AG09309 (cell line): ENCODE measurements around the gene TTC7B.

Source experiments
- DNase-seq: peaks from one replicate; pipeline ENCODE4 v3.0.0-alpha.2; 2010; ENCODE audit warnings: low read depth
- H3K4me3 ChIP-seq: 2 replicates; pipeline ENCODE4 v1.5.1; 2011; ENCODE audit warnings: mild to moderate bottlenecking, low read depth, low read length, moderate library complexity; ENCODE audit not compliant: control insufficient read depth
- TF ChIP-seq, protein P1 (sequence below): IDR thresholded peaks from 2 replicates; pipeline ENCODE4 v1.5.1; 2011; ENCODE audit warnings: mild to moderate bottlenecking, low read depth, low read length, inconsistent platforms; ENCODE audit not compliant: insufficient read depth, control insufficient read depth; ENCODE audit errors: missing control alignments

The TTC7B gene

DNA sequence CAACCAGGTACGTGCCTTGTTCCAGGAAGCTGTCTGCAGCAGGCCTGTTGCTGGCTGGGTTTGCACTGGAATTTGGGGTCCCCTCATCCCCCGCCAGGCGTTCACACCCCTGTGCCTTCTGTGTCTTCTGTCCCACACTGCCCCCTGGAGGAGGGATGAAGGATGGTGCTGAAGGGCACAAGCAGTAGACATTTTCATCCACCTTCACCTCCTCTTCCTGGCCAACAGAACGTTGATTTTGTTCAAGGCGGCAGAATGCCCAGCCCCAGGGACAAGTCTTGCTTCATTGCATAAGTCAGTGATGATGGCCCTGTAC lies 297.3 kb downstream of the TTC7B start:
- TF ChIP-seq, protein P1, sequence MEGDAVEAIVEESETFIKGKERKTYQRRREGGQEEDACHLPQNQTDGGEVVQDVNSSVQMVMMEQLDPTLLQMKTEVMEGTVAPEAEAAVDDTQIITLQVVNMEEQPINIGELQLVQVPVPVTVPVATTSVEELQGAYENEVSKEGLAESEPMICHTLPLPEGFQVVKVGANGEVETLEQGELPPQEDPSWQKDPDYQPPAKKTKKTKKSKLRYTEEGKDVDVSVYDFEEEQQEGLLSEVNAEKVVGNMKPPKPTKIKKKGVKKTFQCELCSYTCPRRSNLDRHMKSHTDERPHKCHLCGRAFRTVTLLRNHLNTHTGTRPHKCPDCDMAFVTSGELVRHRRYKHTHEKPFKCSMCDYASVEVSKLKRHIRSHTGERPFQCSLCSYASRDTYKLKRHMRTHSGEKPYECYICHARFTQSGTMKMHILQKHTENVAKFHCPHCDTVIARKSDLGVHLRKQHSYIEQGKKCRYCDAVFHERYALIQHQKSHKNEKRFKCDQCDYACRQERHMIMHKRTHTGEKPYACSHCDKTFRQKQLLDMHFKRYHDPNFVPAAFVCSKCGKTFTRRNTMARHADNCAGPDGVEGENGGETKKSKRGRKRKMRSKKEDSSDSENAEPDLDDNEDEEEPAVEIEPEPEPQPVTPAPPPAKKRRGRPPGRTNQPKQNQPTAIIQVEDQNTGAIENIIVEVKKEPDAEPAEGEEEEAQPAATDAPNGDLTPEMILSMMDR, result peak; percentile 59
- DNase-seq, result no peak
- H3K4me3 ChIP-seq, result no peak overlapping the region

DNA sequence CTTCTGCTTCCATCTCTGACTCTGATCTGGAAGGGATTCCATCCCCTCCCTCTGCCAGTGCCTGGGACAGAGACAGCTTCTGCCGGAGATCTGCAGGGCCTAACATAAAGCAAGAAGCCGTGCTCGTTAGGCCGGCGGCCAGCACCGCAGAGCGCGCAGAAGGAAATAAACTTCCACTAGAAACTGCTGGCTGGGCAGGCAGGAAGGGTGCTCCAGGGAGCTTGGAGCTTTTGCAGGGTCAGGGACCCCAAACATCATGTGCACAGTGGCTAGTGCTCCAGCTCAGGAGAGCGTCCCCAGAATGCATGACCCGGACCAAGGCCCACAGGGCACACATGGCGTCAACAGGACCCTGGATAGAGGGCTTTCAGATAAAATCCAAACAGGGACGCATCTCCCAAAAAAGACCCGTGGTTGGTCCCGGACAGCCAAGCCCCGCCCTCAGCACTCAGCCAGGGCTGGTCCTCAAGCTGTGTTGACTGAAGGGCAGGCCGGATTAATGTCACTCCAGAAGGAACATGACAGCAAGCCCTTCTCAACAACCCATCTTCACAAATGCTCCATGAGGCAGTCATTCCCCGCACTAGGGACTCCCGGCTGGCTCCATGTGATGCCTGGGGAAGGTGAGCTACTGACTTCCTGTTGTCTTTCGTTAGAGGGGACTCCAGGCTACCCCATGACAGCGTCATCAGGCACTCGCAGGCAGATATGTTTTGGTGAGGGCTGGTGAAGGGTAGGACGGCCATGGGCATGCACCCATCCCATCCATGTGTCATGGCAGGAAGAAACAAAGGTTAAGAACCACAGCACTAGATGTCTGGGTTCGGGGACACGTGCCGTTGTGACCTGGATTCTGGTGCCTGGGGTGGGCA lies 297.9 kb downstream of the TTC7B start:
- TF ChIP-seq, protein P1, result no peak
- H3K4me3 ChIP-seq, result no peak overlapping the region
- no peak for DNase-seq

DNA sequence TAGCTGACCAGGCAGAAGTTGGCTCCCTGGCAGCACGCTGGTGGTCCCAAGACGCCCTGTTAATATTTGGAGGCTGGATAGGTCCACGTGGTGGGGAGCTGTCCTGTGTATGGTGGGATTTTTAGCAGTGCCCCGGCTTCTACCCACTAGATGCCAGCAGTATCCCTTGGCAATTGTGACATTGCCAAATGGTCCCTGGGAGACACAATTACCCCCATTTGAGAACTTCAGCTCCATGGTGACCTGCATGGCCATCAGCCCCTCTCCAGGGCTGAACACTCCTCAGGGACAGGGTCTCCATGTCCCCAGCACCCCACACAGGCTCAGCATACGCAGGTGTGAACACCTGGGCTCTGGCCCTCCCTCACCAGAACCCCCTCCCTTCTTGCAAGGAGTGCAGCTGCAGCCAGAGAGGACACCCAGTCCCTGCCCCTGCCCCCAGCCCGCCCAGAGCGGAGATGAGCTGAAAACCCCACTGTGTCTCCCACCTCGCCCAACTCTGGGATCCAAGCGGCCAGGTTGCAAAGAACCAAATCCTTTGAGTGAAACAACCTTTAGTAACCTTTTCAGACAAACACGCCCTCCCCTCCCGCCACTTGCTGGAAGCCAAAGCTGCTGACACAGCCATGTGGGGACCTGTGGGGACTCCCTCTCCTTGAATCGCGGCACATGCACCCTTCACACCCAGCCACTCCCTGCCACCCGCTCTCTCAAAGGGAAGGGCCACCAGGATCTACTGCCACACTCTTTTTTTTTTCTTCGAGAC lies 299.0 kb downstream of the TTC7B start:
- no peak overlapping the region for H3K4me3 ChIP-seq
- DNase-seq, result no peak
- TF ChIP-seq, protein P1, result no peak

DNA sequence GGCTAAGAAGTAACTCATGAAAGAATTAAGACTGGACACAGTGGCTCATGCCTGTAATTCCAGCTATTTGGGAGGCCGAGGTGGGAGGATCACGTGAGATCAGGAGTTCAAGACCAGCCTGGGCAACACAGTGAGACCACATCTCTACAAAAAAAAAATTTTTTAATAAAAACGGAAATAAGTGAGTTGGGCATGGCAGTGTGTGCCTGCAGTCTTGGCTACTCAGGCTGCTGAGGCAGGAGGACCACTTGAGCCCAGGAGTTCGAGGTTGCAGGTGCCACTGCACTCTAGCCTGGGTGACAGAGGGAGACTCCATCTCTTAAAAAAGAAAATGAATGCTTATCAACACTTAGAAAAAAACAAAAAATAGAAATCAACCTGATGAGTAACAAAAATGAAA lies 301.7 kb downstream of the TTC7B start:
- TF ChIP-seq, protein P1, result no peak
- no peak for DNase-seq
- no peak overlapping the region for H3K4me3 ChIP-seq

DNA sequence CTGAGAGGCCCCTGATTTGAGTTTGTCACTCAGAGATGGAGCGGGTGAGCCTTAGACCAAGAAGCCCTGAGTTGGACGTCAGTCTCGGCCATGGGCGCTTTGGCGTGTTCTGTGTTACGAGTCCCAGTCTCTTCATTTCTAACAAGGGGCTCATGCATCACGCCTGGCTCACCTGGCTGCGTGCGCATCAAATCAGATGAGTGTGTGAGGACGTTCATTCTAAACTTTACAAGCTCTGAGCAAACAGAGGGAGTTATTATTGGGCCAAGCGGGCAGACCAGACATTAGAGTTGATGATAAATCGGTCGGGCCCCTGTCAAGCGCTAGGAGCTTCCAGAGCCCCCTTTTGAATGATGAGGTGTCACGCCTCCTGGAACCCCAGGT lies 302.2 kb downstream of the TTC7B start:
- DNase-seq, result no peak
- no peak overlapping the region for H3K4me3 ChIP-seq
- TF ChIP-seq, protein P1, result no peak

DNA sequence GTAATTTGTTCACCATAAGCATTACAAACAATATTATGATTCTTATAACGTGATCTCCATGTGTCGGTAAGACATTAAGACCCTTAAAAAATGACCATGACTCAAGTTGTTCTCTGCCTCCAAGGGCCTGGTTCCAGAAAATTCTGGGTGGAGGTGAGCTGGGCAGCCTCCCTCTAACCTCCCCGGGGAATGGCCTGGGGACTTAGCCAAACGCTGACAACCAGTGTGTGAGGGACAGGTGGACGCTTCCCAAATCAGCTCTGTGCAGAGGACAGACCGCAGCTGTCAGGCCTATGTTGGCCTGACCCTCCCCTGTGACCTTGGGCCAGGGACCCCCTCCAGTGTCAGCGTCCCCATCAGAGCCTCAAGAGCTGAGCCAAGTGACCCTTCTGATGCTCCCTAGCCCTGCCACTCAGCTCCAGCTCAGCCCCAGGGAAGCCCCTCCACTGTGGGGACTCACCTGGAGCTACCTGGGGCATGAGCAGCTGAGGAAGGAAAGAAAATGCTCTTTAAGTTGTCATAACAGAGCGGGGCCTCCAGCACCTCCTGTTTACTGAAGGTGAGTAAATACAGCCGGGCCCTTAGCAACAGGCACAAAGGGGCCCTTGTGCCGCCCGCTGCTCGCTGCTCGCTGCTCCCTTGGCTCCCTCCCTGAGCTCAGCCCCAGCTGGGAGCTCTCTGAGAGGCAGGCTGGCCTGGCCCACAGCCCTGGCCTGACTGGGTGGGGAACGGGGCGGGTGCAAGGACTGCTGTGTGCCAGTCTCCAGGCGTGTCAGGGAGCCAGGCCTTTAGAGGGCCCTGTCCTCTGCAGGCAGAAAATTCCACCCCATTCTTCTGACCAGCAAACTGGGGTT lies 302.8 kb downstream of the TTC7B start:
- TF ChIP-seq, protein P1, result no peak
- DNase-seq, result no peak
- no peak overlapping the region for H3K4me3 ChIP-seq
